SIG-M5 treated with dmso at 0.1 percent for 504 hours (cell line): Measurements from ENCODE around the gene PRKCI.
"Not testable (repeated sequence)": the region's sequence is repeated elsewhere in the genome, so short reads cannot be mapped to it uniquely, and the experiment has no call there.

Source experiments
- DNase-seq: peaks from one replicate; lab custom pipeline; 2025; ENCODE audit not compliant: unreplicated experiment; lab: John Stamatoyannopoulos, UW

The PRKCI gene

GRCh38 chr3:170277833-170278580 is 55.8 kb downstream of the PRKCI start:
- no peak for DNase-seq

GRCh38 chr3:170278627-170279026 is 56.4 kb downstream of the PRKCI start:
- DNase-seq = no peak

- DNase-seq = no peak
Observed at GRCh38 chr3:170290194-170290593, 68.0 kb downstream of the PRKCI start.

GRCh38 chr3:170295586-170295985 is 73.4 kb downstream of the PRKCI start:
- DNase-seq = no peak

- no peak for DNase-seq
Observed at GRCh38 chr3:170296703-170297102, 74.5 kb downstream of the PRKCI start.

- DNase-seq = peak; percentile 85
Observed at GRCh38 chr3:170301405-170301804, 79.2 kb downstream of the PRKCI start.

GRCh38 chr3:170302008-170302407 is 79.8 kb downstream of the PRKCI start:
- DNase-seq = no peak

GRCh38 chr3:170306015-170306414 is 83.8 kb downstream of the PRKCI start:
- no peak for DNase-seq

- DNase-seq = peak; percentile 73
Observed at GRCh38 chr3:170307671-170308405, 85.6 kb downstream of the PRKCI start.

- DNase-seq = peak; percentile 5
Observed at GRCh38 chr3:170309046-170309445, 86.8 kb downstream of the PRKCI start.

GRCh38 chr3:170317954-170318353 is 95.7 kb downstream of the PRKCI start:
- DNase-seq = no peak

GRCh38 chr3:170320461-170321121 is 98.4 kb downstream of the PRKCI start:
- no peak for DNase-seq

- peak; percentile 19 for DNase-seq
Observed at GRCh38 chr3:170321321-170322034, 99.3 kb downstream of the PRKCI start.

GRCh38 chr3:170322566-170323269 is 100.5 kb downstream of the PRKCI start:
- no peak for DNase-seq

GRCh38 chr3:170323331-170323730 is 101.1 kb downstream of the PRKCI start:
- no peak for DNase-seq

GRCh38 chr3:170324962-170325361 is 102.7 kb downstream of the PRKCI start:
- no peak for DNase-seq

GRCh38 chr3:170327040-170327808 is 105.0 kb downstream of the PRKCI start:
- no peak for DNase-seq

- DNase-seq = not testable (repeated sequence)
Observed at GRCh38 chr3:170327868-170328548, 105.8 kb downstream of the PRKCI start.

GRCh38 chr3:170330366-170330765 is 108.1 kb downstream of the PRKCI start:
- DNase-seq = no peak
